Measurements from ENCODE around the gene RCAN1.
"Not testable (repeated sequence)": the region's sequence is repeated elsewhere in the genome, so short reads cannot be mapped to it uniquely, and the experiment has no call there.

Gene RCAN1

GRCh38 chr21:34565238-34565637 lies 49.7 kb downstream of the RCAN1 start:
- TF ChIP-seq CTCF (IDR thresholded peaks at IDR 0.05), result no peak
- TF ChIP-seq ZFX (IDR thresholded peaks at IDR 0.05; ENCODE audit: borderline replicate concordance), result no peak
- H3K27ac ChIP-seq, result no peak overlapping the region

- H3K27ac ChIP-seq, result not testable (repeated sequence)
Measured at GRCh38 chr21:34563370-34563769, 51.5 kb downstream of the RCAN1 start.

GRCh38 chr21:34561806-34562205 lies 53.1 kb downstream of the RCAN1 start:
- no peak overlapping the region for H3K27ac ChIP-seq
- TF ChIP-seq CTCF (IDR thresholded peaks at IDR 0.05) (no peak), ZFX (IDR thresholded peaks at IDR 0.05; ENCODE audit: borderline replicate concordance) (no peak)

DNA sequence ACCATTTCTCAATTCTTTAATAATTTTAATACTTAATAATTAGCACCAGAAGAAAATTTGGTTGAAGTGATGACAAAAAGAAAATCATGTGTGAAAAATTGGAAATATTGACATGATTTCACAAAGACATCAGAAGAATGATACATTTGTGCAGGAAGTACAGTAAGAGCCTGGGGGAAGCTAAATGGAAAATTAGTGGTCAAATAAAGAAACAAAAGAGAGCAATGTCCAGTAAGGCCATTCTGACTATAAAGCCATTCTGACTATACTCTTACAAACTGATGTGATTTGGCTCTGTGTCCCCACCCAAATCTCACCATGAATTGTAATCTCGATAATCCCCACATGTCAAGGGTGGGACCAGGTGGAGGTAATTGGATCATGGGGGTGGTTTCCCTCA lies 54.3 kb downstream of the RCAN1 start:
- no peak overlapping the region for H3K27ac ChIP-seq
- TF ChIP-seq CTCF (IDR thresholded peaks at IDR 0.05), result no peak
- TF ChIP-seq ZFX (IDR thresholded peaks at IDR 0.05; ENCODE audit: borderline replicate concordance), result no peak

- TF ChIP-seq CTCF (IDR thresholded peaks at IDR 0.05), result no peak
- no peak for TF ChIP-seq ZFX (IDR thresholded peaks at IDR 0.05; ENCODE audit: borderline replicate concordance)
- H3K27ac ChIP-seq, result no peak overlapping the region
Measured at GRCh38 chr21:34560021-34560420, 54.9 kb downstream of the RCAN1 start.

DNA sequence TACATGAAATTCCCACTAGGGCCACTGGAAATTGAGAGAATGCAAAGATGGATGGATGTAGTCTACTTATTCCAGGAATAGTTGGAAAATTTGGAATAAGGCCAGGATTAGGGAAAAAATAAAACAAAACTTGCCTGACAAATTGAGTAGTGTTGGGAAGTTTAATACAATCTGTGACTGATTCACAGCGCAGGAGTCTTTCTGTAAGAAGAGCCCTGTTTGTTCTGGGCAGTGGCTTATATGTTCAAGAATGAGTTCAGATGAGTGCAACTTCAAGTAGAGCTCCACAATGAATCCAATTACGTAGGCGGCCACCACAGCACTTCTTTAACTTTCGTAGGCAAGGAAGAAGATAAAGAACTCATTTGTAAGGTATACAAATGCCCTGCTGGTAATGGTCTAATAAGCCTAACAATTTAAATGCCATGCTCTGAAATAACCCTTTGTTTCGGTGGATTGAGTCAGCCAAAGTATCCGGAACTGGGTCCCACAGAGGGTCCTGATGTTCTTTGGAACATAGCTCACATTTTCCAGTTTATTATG lies 55.8 kb downstream of the RCAN1 start:
- TF ChIP-seq ZFX (IDR thresholded peaks at IDR 0.05; ENCODE audit: borderline replicate concordance) (no peak), CTCF (IDR thresholded peaks at IDR 0.05) (no peak)
- H3K27ac ChIP-seq, result no peak overlapping the region

DNA sequence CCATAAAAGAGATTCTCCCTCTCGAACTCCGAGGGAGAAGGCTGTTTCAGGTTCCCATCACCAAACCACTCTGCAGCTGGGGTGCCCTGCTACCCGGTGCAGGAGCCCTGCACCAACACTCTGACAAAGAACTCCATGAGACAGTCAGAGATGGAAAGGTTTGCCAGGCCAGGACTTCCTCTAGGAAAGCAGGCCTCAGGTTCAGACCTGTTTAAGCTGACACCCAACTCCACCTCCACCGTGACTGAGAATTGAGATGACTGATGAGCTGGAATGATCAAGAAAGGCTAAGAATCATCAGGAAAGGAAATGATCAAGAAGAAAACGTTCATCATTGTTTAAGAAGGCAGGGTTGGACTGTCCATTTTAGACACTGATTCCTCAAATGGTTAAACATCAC lies 56.7 kb downstream of the RCAN1 start:
- no peak overlapping the region for H3K27ac ChIP-seq
- TF ChIP-seq ZFX (IDR thresholded peaks at IDR 0.05; ENCODE audit: borderline replicate concordance) (no peak), CTCF (IDR thresholded peaks at IDR 0.05) (no peak)

DNA sequence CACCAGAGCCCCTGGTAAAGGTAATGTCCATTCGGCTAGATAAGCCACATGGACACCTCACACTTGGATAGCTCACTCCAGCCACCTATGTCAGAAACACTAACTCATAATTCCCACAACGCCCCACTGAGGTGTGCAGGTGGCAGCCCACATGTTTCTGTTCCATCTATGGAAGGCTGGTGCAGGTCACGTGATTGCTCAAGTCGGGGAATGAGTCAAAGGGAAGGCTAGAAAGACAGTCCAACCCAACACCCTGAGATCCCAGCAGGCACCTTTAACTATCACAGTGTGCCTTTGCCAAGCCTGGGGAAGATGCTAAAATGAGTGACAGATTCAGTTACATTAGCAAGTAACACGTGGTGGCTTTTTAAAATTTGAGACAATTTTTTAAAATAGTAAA lies 57.7 kb downstream of the RCAN1 start:
- H3K27ac ChIP-seq, result no peak overlapping the region
- TF ChIP-seq ZFX (IDR thresholded peaks at IDR 0.05; ENCODE audit: borderline replicate concordance) (no peak), CTCF (IDR thresholded peaks at IDR 0.05) (no peak)

DNA sequence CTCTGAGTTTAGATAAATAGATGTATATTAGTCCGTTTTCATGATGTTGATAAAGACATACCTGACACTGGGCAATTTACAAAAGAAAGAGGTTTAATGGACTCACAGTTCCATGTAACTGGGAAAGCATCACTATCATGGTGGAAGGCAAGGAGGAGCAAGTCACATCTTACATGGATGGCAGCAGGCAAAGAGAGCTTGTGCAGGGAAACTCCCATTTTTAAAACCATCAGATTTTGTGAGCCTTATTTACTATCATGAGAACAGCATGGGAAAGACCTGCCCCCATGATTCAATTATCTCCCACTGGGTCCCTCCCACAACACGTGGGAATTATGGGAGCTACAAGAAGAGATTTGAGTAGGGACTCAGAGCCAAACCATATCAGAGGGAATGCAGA lies 60.2 kb downstream of the RCAN1 start:
- H3K27ac ChIP-seq, result not testable (repeated sequence)
